B cell (primary cell): Measurements from ENCODE around the gene ZNF816. TPM values are rescaled to one million over a fixed set of nuclear protein-coding genes. Genes with fewer than 3 reads are reported as not detected.

Experiments used
- ATAC-seq: fragments of 200-7000 bp; cut with Tn5 transposase; one replicate; pipeline ENCODE4 v1.10.0; 2021; ENCODE audit warnings: low read depth, mild to moderate bottlenecking, moderate number of reproducible peaks, moderate library complexity
- CTCF ChIA-PET: fragments of 350-600 bp; sonication (Branson Sonifier 250); formaldehyde crosslinking; loops from one replicate; lab custom pipeline; 2021; ENCODE audit warnings: antibody characterized with exemption, inconsistent platforms; lab: Charles Lee
- POLR2A ChIA-PET: fragments of 350-600 bp; sonication (Branson Sonifier 250); formaldehyde crosslinking; loops from one replicate; lab custom pipeline; 2021; ENCODE audit warnings: antibody characterized with exemption; lab: Charles Lee
- DNase-seq: peaks from one replicate; pipeline ENCODE4 v3.0.0; 2013
- H2AFZ ChIP-seq: 2 replicates; pipeline ENCODE4 v1.6.1; 2012; ENCODE audit warnings: mild to moderate bottlenecking, low read depth, low read length; ENCODE audit not compliant: insufficient read depth, poor library complexity, severe bottlenecking
- H3K27ac ChIP-seq, 2 donors: 1 replicate in 1 of 2; 2 replicates in 1 of 2; pipeline ENCODE4 v1.5.1; 2012 to 2013; ENCODE audit warnings: low read length in 2 of 2, mild to moderate bottlenecking in 2 of 2, moderate library complexity in 1 of 2
- H3K27me3 ChIP-seq, 4 experiments: fragments of 200-600 bp in 1 of 4; sonication (generic) in 1 of 4; replicated peaks in 1 of 4; 1 replicate in 2 of 4; 2 replicates in 2 of 4; pipeline versions ENCODE4 v1.6.1 to v1.7.0; 2013 to 2016; ENCODE audit warnings: low read length in 3 of 4, mild to moderate bottlenecking in 2 of 4, mixed read lengths in 1 of 4, moderate library complexity in 1 of 4; ENCODE audit not compliant: insufficient read depth in 4 of 4, control insufficient read depth in 3 of 4; ENCODE audit errors: control extremely low read depth in 1 of 4
- H3K36me3 ChIP-seq, 2 experiments: replicated peaks in 1 of 2; 1 replicate in 1 of 2; 2 replicates in 1 of 2; pipeline versions ENCODE4 v1.6.1 to v1.7.1; 2013; ENCODE audit warnings: low read length in 1 of 2; ENCODE audit not compliant: insufficient read depth in 2 of 2, control insufficient read depth in 1 of 2; ENCODE audit errors: control extremely low read depth in 1 of 2, extremely low read depth in 1 of 2
- H3K4me1 ChIP-seq, 2 donors: fragments of 200-600 bp in 1 of 2; sonication (generic) in 1 of 2; 1 replicate in 1 of 2; 2 replicates in 1 of 2; pipeline versions ENCODE4 v1.5.1 to v1.6.1; 2013 to 2017; ENCODE audit warnings: low read length in 2 of 2; ENCODE audit not compliant: control insufficient read depth in 2 of 2, insufficient read depth in 2 of 2
- H3K4me2 ChIP-seq: replicated peaks from 2 replicates; pipeline ENCODE3; 2012; ENCODE audit warnings: mild to moderate bottlenecking, low read depth, low read length; ENCODE audit not compliant: poor library complexity, severe bottlenecking
- H3K4me3 ChIP-seq, 5 experiments: fragments of 200-600 bp in 1 of 5; sonication (generic) in 1 of 5; 1 replicate in 3 of 5; 2 replicates in 2 of 5; pipeline versions ENCODE4 v1.5.1 to v1.7.0; 2011 to 2016; ENCODE audit warnings: low read length in 4 of 5, mild to moderate bottlenecking in 4 of 5, low read depth in 2 of 5, control low read depth in 1 of 5, moderate library complexity in 1 of 5; ENCODE audit not compliant: insufficient read depth in 1 of 5; ENCODE audit errors: control extremely low read depth in 1 of 5, extremely low read depth in 1 of 5
- H3K79me2 ChIP-seq: fragments of 200-600 bp; sonication (generic); one replicate; pipeline ENCODE4 v1.6.0; 2016; ENCODE audit warnings: low read length; ENCODE audit not compliant: control insufficient read depth, insufficient read depth
- H3K9ac ChIP-seq: fragments of 200-600 bp; sonication (generic); 2 replicates; pipeline ENCODE4 v1.6.1; 2017; ENCODE audit warnings: mild to moderate bottlenecking, low read length, moderate library complexity
- H3K9me3 ChIP-seq, 3 donors: one replicate each; pipeline versions ENCODE4 v1.6.1 to v1.7.1; 2013; ENCODE audit warnings: low read length in 2 of 3; ENCODE audit not compliant: control insufficient read depth in 2 of 3, insufficient read depth in 1 of 3; ENCODE audit errors: control extremely low read depth in 1 of 3
- H4K20me1 ChIP-seq: 2 replicates; pipeline ENCODE4 v1.6.0; 2012; ENCODE audit warnings: mild to moderate bottlenecking, low read length; ENCODE audit not compliant: insufficient read depth, control insufficient read depth, poor library complexity, severe bottlenecking
- H3K27ac Mint-ChIP-seq: one replicate; pipeline ENCODE4 v1.8.0; 2021; ENCODE audit warnings: mixed read lengths
- H3K27me3 Mint-ChIP-seq: one replicate; pipeline ENCODE4 v1.8.0; 2021; ENCODE audit warnings: mixed read lengths
- H3K4me1 Mint-ChIP-seq: one replicate; pipeline ENCODE4 v1.8.0; 2021; ENCODE audit warnings: mixed read lengths
- H3K4me3 Mint-ChIP-seq: one replicate; pipeline ENCODE4 v1.8.0; 2021; ENCODE audit warnings: mixed read lengths
- H3K9me3 Mint-ChIP-seq: one replicate; pipeline ENCODE4 v1.8.0; 2022; ENCODE audit warnings: mixed read lengths; ENCODE audit not compliant: insufficient read depth
- EZH2 ChIP-seq: IDR thresholded peaks from 2 replicates; pipeline ENCODE4 v1.6.1; 2012; ENCODE audit warnings: borderline replicate concordance, low read depth, mild to moderate bottlenecking, moderate library complexity, low read length; ENCODE audit not compliant: insufficient read depth, poor library complexity, severe bottlenecking
- WGBS: methylation state at CpG from one replicate; pipeline ENCODE4 v1.1.5; 2013; ENCODE audit warnings: missing lambda C conversion rate; ENCODE audit not compliant: insufficient coverage; 5-methylcytosine and 5-hydroxymethylcytosine counted together
- intact Hi-C: fragments of 100-400 bp; cut with micrococcal nuclease; formaldehyde crosslinking; loops from one replicate; pipeline ENCODE4 v1.10.0; 2022
- polyA plus RNA-seq: library from polyadenylated mRNA; depleted of rRNA; stranded (reverse); fragments of >200 nt; gene quantifications from 2 replicates; pipeline ENCODE4 v1.2.3, GENCODE V29; 2012
- total RNA-seq, 2 donors: library from RNA; stranded (reverse); fragments of 120-200 nt in 1 of 2; gene quantifications; 1 replicate in 1 of 2; 2 replicates in 1 of 2; pipeline versions ENCODE4 v1.2.3 to v1.2.4, GENCODE V29; 2013 to 2022
- TF ChIP-seq, protein P1 (sequence below): fragments of 200-600 bp; IDR thresholded peaks from one replicate; pipeline ENCODE4 v1.8.0; 2022; ENCODE audit warnings: antibody characterized with exemption, mild to moderate bottlenecking

The ZNF816 gene
- total and polyA plus RNA-seq, 2 donors (not counting 1 experiment from before 2014, with no cell fraction given) = 4.5 to 25.0 TPM

DNA sequence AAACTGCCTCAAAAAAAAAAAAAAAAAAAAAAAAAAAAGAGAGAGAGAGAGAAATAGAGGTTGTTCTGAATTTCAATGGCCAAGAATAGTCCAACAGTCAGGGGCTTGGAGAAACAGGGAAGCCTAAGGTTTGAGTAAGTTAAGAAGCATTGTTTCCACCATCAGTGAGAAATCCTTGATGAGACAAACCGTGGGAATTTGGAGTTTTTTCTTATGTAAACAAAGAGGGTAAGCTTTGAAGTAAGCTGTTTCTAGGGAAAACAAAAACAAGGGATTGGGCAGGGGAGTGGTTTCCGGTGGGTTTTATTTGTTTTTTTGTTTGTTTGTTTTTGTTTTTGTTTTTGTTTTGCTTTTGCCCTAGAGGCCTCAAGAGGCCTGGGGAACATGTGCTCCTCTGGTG lies 39.8 kb upstream of the ZNF816 start:
- Histone ChIP-seq H3K36me3 (no peaks in the 10 kb centered on the region), H3K4me1 (no peaks in the 10 kb centered on the region), H3K27me3 (no peaks in the 10 kb centered on the region), H3K27ac (no peak overlapping the region), H3K4me3 (no peak overlapping the region), H2AFZ (no peak overlapping the region), H3K4me2 (no peak overlapping the region), H3K79me2 (no peaks in the 10 kb centered on the region), H3K9me3 (peaks cover 0 to 35% (median 1%) of the 10 kb centered on the region in 3 donors), H3K9ac (no peak overlapping the region), H4K20me1 (no peaks in the 10 kb centered on the region)
- ATAC-seq (no peak), DNase-seq (no peak)
- Mint-ChIP-seq H3K27ac (no peak overlapping the region), H3K9me3 (peaks cover 4% of the 10 kb centered on the region), H3K4me1 (no peaks in the 10 kb centered on the region), H3K4me3 (no peak overlapping the region), H3K27me3 (peaks cover 4% of the 10 kb centered on the region)
- WGBS = 63% methylated on average over 2 of the region's 2 CpGs
- intact Hi-C loops = no loop called here
- POLR2A ChIA-PET = no interaction called here
- CTCF ChIA-PET = no interaction called here
- no peak for TF ChIP-seq EZH2

DNA sequence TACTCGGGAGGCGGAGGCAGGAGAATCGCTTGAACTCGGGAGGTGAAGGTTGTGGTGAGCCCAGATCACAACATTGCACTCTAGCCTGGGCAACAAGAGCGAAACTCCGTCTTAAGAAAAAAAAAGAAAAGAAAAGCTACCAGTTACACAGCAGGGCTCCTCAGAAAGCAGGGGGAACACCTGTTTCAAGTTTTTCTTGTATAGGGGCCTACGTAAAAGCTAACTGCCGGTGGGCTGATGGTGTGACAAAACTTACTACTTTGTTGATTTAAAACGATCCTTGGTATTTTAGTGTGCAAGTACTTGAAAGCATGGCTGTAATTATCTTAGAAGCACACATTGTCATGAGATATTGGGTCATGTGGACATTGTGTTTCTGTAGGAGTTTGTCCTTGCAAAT lies 35.3 kb upstream of the ZNF816 start:
- CTCF ChIA-PET = interaction anchor here (0.5 kb wide), 1 partner anchor 331 kb away, joined by 4 read pairs; no protein-coding TSS in a partner anchor
- peaks cover 5 to 7% of the 10 kb centered on the region in 2 donors for H3K4me1 ChIP-seq
- intact Hi-C loops = loop anchor here (10.0 kb wide), 1 partner anchor 197 kb away; the partner anchor contains the start of gene ZNF665
- POLR2A ChIA-PET = no interaction called here
- H3K36me3 ChIP-seq = no peaks in the 10 kb centered on the region
- no peak overlapping the region for H3K4me2 ChIP-seq
- no peak overlapping the region for H3K4me3 ChIP-seq
- Mint-ChIP-seq H3K27me3 (peaks cover 4% of the 10 kb centered on the region), H3K4me3 (no peak overlapping the region), H3K4me1 (peaks cover 6% of the 10 kb centered on the region), H3K27ac (no peak overlapping the region), H3K9me3 (peaks cover 4% of the 10 kb centered on the region)
- WGBS = 90% methylated on average over 2 of the region's 9 CpGs
- H3K9me3 ChIP-seq = peaks cover 0 to 59% (median 0%) of the 10 kb centered on the region in 3 donors
- ATAC-seq = no peak
- H3K27ac ChIP-seq = no peak overlapping the region
- TF ChIP-seq EZH2 = no peak
- TF ChIP-seq, protein P1, sequence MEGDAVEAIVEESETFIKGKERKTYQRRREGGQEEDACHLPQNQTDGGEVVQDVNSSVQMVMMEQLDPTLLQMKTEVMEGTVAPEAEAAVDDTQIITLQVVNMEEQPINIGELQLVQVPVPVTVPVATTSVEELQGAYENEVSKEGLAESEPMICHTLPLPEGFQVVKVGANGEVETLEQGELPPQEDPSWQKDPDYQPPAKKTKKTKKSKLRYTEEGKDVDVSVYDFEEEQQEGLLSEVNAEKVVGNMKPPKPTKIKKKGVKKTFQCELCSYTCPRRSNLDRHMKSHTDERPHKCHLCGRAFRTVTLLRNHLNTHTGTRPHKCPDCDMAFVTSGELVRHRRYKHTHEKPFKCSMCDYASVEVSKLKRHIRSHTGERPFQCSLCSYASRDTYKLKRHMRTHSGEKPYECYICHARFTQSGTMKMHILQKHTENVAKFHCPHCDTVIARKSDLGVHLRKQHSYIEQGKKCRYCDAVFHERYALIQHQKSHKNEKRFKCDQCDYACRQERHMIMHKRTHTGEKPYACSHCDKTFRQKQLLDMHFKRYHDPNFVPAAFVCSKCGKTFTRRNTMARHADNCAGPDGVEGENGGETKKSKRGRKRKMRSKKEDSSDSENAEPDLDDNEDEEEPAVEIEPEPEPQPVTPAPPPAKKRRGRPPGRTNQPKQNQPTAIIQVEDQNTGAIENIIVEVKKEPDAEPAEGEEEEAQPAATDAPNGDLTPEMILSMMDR = no peak
- H3K79me2 ChIP-seq = no peaks in the 10 kb centered on the region
- no peak for DNase-seq
- H3K27me3 ChIP-seq = peaks cover 0 to 4% (median 0%) of the 10 kb centered on the region in 4 experiments
- H3K9ac ChIP-seq = no peak overlapping the region
- H4K20me1 ChIP-seq = no peaks in the 10 kb centered on the region
- H2AFZ ChIP-seq = no peak overlapping the region
